Measurements from ENCODE around the gene FBXO41.
A peak's percentile ranks its signal among the peaks of the same experiment; 100 is the strongest.

The FBXO41 gene

DNA sequence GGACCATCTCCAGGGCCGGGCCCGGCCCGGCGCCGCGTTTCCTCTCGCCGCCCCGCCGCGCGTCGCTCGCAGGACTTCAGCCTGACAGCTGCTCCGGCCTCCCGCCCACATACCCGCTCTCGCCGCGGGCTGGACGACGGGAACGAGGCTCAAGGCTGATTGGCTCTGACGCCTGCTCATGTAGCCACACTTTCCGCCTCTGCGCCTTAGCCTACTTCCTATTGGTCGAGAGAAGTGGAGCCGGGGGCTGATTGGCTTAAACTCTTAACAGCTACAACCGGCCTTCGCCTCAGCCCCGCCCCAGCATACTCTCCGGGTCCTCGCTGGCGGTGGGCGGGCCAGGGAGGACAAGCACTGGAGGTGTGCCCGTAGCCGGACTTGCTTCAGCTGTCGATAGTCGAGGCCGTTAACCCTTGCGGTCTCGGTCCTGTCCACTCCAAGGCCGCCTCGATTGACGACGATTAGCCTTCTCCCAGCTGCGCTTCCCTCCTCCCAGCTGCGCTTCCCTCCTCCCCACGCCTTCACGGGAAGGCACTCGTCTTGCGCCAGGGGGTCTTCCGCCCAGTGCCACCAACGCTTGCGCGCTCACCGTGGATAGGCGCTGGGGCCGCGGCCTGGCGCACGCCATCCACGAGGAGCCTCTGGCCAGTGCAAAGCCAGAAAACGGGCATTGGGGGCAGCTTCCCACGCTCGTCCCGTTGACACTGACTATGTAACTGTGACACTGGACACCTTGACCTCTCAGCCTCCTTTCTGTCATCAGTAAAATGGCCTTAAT is 50.9 kb downstream of the FBXO41 start, which contains the start of gene PRADC1 (continued):
- TF ChIP-seq CTCF (tag by site-specific recombination; IDR thresholded peaks at IDR 0.05) (peak; percentile 47), ZNF654 (tag by site-specific recombination; IDR thresholded peaks at IDR 0.05; ENCODE audit: low read depth) (no peak), ZEB2 (tag by site-specific recombination; IDR thresholded peaks at IDR 0.05) (peak; percentile 88), ZNF626 (tag by site-specific recombination; IDR thresholded peaks at IDR 0.05) (no peak), ZNF133 (tag by site-specific recombination; IDR thresholded peaks at IDR 0.05) (no peak), ZFHX2 (tag by site-specific recombination; conservative IDR thresholded peaks at IDR 0.05) (peak; percentile 95), ZNF830 (tag by site-specific recombination; IDR thresholded peaks at IDR 0.05; ENCODE audit: low read depth) (no peak), ZSCAN30 (tag by site-specific recombination; IDR thresholded peaks at IDR 0.05) (no peak; the same call in 1 of the 2 replicates), MEIS1 (CRISPR knock-in tag; IDR thresholded peaks at IDR 0.05; ENCODE audit: borderline replicate concordance) (no peak), ZNF214 (tag by site-specific recombination; IDR thresholded peaks at IDR 0.05; ENCODE audit: borderline replicate concordance) (no peak), ZNF114 (tag by site-specific recombination; IDR thresholded peaks at IDR 0.05) (no peak), SP2 (tag by site-specific recombination; IDR thresholded peaks at IDR 0.05) (peak; percentile 99), ZSCAN5A (tag by site-specific recombination; IDR thresholded peaks at IDR 0.05) (peak; percentile 86; the same call in 1 of the 2 replicates), ZNF544 (tag by site-specific recombination; IDR thresholded peaks at IDR 0.05) (no peak), ZNF639 (tag by site-specific recombination; IDR thresholded peaks at IDR 0.05) (no peak), ZNF785 (tag by site-specific recombination; IDR thresholded peaks at IDR 0.05) (peak; percentile 44; the same call in 1 of the 2 replicates), TCF7L2 (IDR thresholded peaks at IDR 0.05; ENCODE audit: borderline replicate concordance, low read depth, low read length) (no peak), ZNF155 (tag by site-specific recombination; IDR thresholded peaks at IDR 0.05) (no peak), ZNF221 (tag by site-specific recombination; IDR thresholded peaks at IDR 0.05; ENCODE audit: borderline replicate concordance) (no peak), ZNF211 (tag by site-specific recombination; IDR thresholded peaks at IDR 0.05; ENCODE audit: low read depth) (no peak), HOXD13 (CRISPR knock-in tag; IDR thresholded peaks at IDR 0.05; ENCODE audit: borderline replicate concordance) (no peak), ZNF112 (tag by site-specific recombination; IDR thresholded peaks at IDR 0.05) (no peak), ZNF398 (tag by site-specific recombination; IDR thresholded peaks at IDR 0.05) (no peak), ZNF623 (tag by site-specific recombination; IDR thresholded peaks at IDR 0.05) (no peak), ZNF510 (tag by site-specific recombination; IDR thresholded peaks at IDR 0.05; ENCODE audit: insufficient replicate concordance) (no peak), KLF1 (tag by site-specific recombination; IDR thresholded peaks at IDR 0.05) (no peak; the same call in 1 of the 2 replicates), KLF9 (tag by site-specific recombination; IDR thresholded peaks at IDR 0.05; ENCODE audit: low read depth) (peak; percentile 94), OSR2 (tag by site-specific recombination; IDR thresholded peaks at IDR 0.05) (no peak), ZNF560 (tag by site-specific recombination; IDR thresholded peaks at IDR 0.05; ENCODE audit: borderline replicate concordance) (no peak), BCL11B (tag by site-specific recombination; IDR thresholded peaks at IDR 0.05; ENCODE audit: low read depth) (peak; percentile 97)
- TF ChIP-seq, protein P1, sequence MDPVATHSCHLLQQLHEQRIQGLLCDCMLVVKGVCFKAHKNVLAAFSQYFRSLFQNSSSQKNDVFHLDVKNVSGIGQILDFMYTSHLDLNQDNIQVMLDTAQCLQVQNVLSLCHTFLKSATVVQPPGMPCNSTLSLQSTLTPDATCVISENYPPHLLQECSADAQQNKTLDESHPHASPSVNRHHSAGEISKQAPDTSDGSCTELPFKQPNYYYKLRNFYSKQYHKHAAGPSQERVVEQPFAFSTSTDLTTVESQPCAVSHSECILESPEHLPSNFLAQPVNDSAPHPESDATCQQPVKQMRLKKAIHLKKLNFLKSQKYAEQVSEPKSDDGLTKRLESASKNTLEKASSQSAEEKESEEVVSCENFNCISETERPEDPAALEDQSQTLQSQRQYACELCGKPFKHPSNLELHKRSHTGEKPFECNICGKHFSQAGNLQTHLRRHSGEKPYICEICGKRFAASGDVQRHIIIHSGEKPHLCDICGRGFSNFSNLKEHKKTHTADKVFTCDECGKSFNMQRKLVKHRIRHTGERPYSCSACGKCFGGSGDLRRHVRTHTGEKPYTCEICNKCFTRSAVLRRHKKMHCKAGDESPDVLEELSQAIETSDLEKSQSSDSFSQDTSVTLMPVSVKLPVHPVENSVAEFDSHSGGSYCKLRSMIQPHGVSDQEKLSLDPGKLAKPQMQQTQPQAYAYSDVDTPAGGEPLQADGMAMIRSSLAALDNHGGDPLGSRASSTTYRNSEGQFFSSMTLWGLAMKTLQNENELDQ (tag by site-specific recombination; IDR thresholded peaks at IDR 0.05; ENCODE audit: low read depth) = no peak

Data from HEK293 (cell line).